Measurements from ENCODE around the gene PIEZO1.

GRCh38 chr16:88759245-88759975 lies 25.6 kb downstream of the PIEZO1 start:
- TF ChIP-seq CTCF (IDR thresholded peaks at IDR 0.05) (peak in 3 of 4 experiments; percentile 18 to 50 (median 22)), POLR2AphosphoS5 (IDR thresholded peaks at IDR 0.05) (peak; percentile 95)
